SIG-M5 treated with dmso at 0.1 percent for 504 hours (cell line): ENCODE data around the gene CSMD2.

Experiments used
- DNase-seq: peaks from one replicate; lab custom pipeline; 2025; ENCODE audit not compliant: unreplicated experiment; lab: John Stamatoyannopoulos, UW

CSMD2 gene

GRCh38 chr1:33697816-33698215 is 467.2 kb downstream of the CSMD2 start:
- DNase-seq, result no peak

GRCh38 chr1:33696962-33697361 is 468.1 kb downstream of the CSMD2 start:
- no peak for DNase-seq

GRCh38 chr1:33696311-33696710 is 468.7 kb downstream of the CSMD2 start:
- DNase-seq, result no peak

- DNase-seq, result peak; percentile 33
Measured at GRCh38 chr1:33692206-33693188, 472.5 kb downstream of the CSMD2 start.

GRCh38 chr1:33687000-33687399 is 478.0 kb downstream of the CSMD2 start:
- no peak for DNase-seq

GRCh38 chr1:33686551-33686950 is 478.5 kb downstream of the CSMD2 start:
- DNase-seq, result no peak

GRCh38 chr1:33685256-33685655 is 479.8 kb downstream of the CSMD2 start:
- DNase-seq, result no peak

- no peak for DNase-seq
Measured at GRCh38 chr1:33684396-33685179, 480.4 kb downstream of the CSMD2 start.

GRCh38 chr1:33683913-33684312 is 481.1 kb downstream of the CSMD2 start:
- DNase-seq, result no peak

- DNase-seq, result no peak
Measured at GRCh38 chr1:33682371-33682770, 482.7 kb downstream of the CSMD2 start.

- no peak for DNase-seq
Measured at GRCh38 chr1:33680281-33680840, 484.7 kb downstream of the CSMD2 start.

GRCh38 chr1:33670567-33670966 is 494.5 kb downstream of the CSMD2 start:
- DNase-seq, result no peak

GRCh38 chr1:33668695-33669094 is 496.3 kb downstream of the CSMD2 start:
- no peak for DNase-seq

- DNase-seq, result no peak
Measured at GRCh38 chr1:33667386-33668282, 497.4 kb downstream of the CSMD2 start.

GRCh38 chr1:33666616-33667015 is 498.4 kb downstream of the CSMD2 start:
- no peak for DNase-seq

- no peak for DNase-seq
Measured at GRCh38 chr1:33661811-33662454, 503.1 kb downstream of the CSMD2 start.

- DNase-seq, result no peak
Measured at GRCh38 chr1:33660956-33661355, 504.1 kb downstream of the CSMD2 start.

- DNase-seq, result no peak
Measured at GRCh38 chr1:33660244-33660643, 504.8 kb downstream of the CSMD2 start.

GRCh38 chr1:33659641-33660040 is 505.4 kb downstream of the CSMD2 start:
- DNase-seq, result no peak

GRCh38 chr1:33657833-33658232 is 507.2 kb downstream of the CSMD2 start:
- DNase-seq, result no peak
